ENCODE data around the gene SLX9.

Gene SLX9

GRCh38 chr21:44939532-44940115 lies at the start of gene SLX9:
Gene SLX9 (plus strand): TSS chr21:44940029. CDS start chr21:44940058, 29 bp downstream.
- peak; percentile 77 for DNase-seq (ENCODE audit: low spot score)

- no peak for DNase-seq (ENCODE audit: low spot score)
Measured at GRCh38 chr21:44890338-44890931, 49.4 kb upstream of the SLX9 start.

GRCh38 chr21:44890961-44891541 lies 48.8 kb upstream of the SLX9 start:
- DNase-seq (ENCODE audit: low spot score), result no peak

GRCh38 chr21:44891631-44892031 lies 48.2 kb upstream of the SLX9 start:
- DNase-seq (ENCODE audit: low spot score), result no peak

GRCh38 chr21:44892095-44892494 lies 47.7 kb upstream of the SLX9 start:
- DNase-seq (ENCODE audit: low spot score), result no peak

GRCh38 chr21:44892536-44893277 lies 47.1 kb upstream of the SLX9 start:
- no peak for DNase-seq (ENCODE audit: low spot score)

GRCh38 chr21:44893278-44893556 lies 46.6 kb upstream of the SLX9 start:
- DNase-seq (ENCODE audit: low spot score), result no peak

- DNase-seq (ENCODE audit: low spot score), result no peak
Measured at GRCh38 chr21:44893948-44894656, 45.7 kb upstream of the SLX9 start.

- no peak for DNase-seq (ENCODE audit: low spot score)
Measured at GRCh38 chr21:44894687-44895302, 45.0 kb upstream of the SLX9 start.

GRCh38 chr21:44895859-44896258 lies 44.0 kb upstream of the SLX9 start:
- no peak for DNase-seq (ENCODE audit: low spot score)

- DNase-seq (ENCODE audit: low spot score), result no peak
Measured at GRCh38 chr21:44896561-44897286, 43.1 kb upstream of the SLX9 start.

- no peak for DNase-seq (ENCODE audit: low spot score)
Measured at GRCh38 chr21:44897326-44898010, 42.4 kb upstream of the SLX9 start.

GRCh38 chr21:44898011-44898488 lies 41.8 kb upstream of the SLX9 start:
- no peak for DNase-seq (ENCODE audit: low spot score)

- DNase-seq (ENCODE audit: low spot score), result no peak
Measured at GRCh38 chr21:44898851-44899767, 40.7 kb upstream of the SLX9 start.

- DNase-seq (ENCODE audit: low spot score), result no peak
Measured at GRCh38 chr21:44899768-44900558, 39.9 kb upstream of the SLX9 start.

- no peak for DNase-seq (ENCODE audit: low spot score)
Measured at GRCh38 chr21:44900559-44901251, 39.1 kb upstream of the SLX9 start.

GRCh38 chr21:44901391-44902074 lies 38.3 kb upstream of the SLX9 start:
- no peak for DNase-seq (ENCODE audit: low spot score)

Measured in putamen (tissue), 1 donor.